Muscle layer of colon (tissue), 2 donors: ENCODE results near the gene OR10S1.

ENCODE experiments used
- H3K27ac ChIP-seq: one replicate; pipeline ENCODE4 v1.7.0; 2013; ENCODE audit warnings: low read depth, mild to moderate bottlenecking, low read length, moderate library complexity
- H3K27me3 ChIP-seq, 2 donors: one replicate each; pipeline ENCODE4 v1.7.0; 2013; ENCODE audit warnings: low read length in 2 of 2, mild to moderate bottlenecking in 2 of 2; ENCODE audit not compliant: insufficient read depth in 2 of 2, control insufficient read depth in 1 of 2
- H3K36me3 ChIP-seq: one replicate; pipeline ENCODE4 v1.7.0; 2013; ENCODE audit warnings: mild to moderate bottlenecking, low read length; ENCODE audit not compliant: insufficient read depth
- H3K4me1 ChIP-seq: one replicate; pipeline ENCODE4 v1.7.0; 2013; ENCODE audit warnings: mild to moderate bottlenecking, low read length; ENCODE audit not compliant: insufficient read depth
- H3K4me3 ChIP-seq, 2 donors: one replicate each; pipeline ENCODE4 v1.7.0; 2013; ENCODE audit warnings: low read length in 2 of 2, low read depth in 1 of 2, mild to moderate bottlenecking in 1 of 2, moderate library complexity in 1 of 2
- H3K9ac ChIP-seq: one replicate; pipeline ENCODE4 v1.7.0; 2013; ENCODE audit warnings: low read length
- H3K9me3 ChIP-seq: one replicate; pipeline ENCODE4 v1.7.0; 2013; ENCODE audit warnings: mild to moderate bottlenecking, low read length
- donor health status: abdominal sarcoma.
- donor health status: Adenocarcinoma of cecum.

The OR10S1 gene

GRCh38 chr11:123942413-123942812, 35.2 kb downstream of the OR10S1 start:
- H3K9ac ChIP-seq, result no peak overlapping the region
- no peaks in the 10 kb centered on the region for H3K9me3 ChIP-seq
- no peaks in the 10 kb centered on the region for H3K27me3 ChIP-seq
- no peak overlapping the region for H3K4me3 ChIP-seq
- H3K4me1 ChIP-seq, result no peaks in the 10 kb centered on the region
- H3K27ac ChIP-seq, result no peak overlapping the region
- H3K36me3 ChIP-seq, result no peaks in the 10 kb centered on the region

- no peaks in the 10 kb centered on the region for H3K9me3 ChIP-seq
- H3K27me3 ChIP-seq, result no peaks in the 10 kb centered on the region
- no peak within 1 kb of the TSS for H3K9ac ChIP-seq
- H3K27ac ChIP-seq, result no peak within 1 kb of the TSS
- H3K36me3 ChIP-seq, result no peaks in the 10 kb centered on the region
- H3K4me3 ChIP-seq, result no peak within 1 kb of the TSS
- H3K4me1 ChIP-seq, result no peaks in the 10 kb centered on the region
These were observed 38.3 kb downstream of the OR10S1 start, which contains the start of gene OR4D5 for GRCh38 chr11:123939317-123939716. OR4D5 (plus strand) TSS chr11:123939617; CDS start chr11:123939617, 0 bp downstream.
